Measurements from ENCODE around the gene RIMS3.

The RIMS3 gene

GRCh38 chr1:40628903-40629292 is 36.6 kb downstream of the RIMS3 start:
- DNase-seq, result no peak

- no peak for DNase-seq
Observed at GRCh38 chr1:40627987-40628902, 37.2 kb downstream of the RIMS3 start.

GRCh38 chr1:40626383-40626770 is 39.1 kb downstream of the RIMS3 start:
- DNase-seq, result no peak

- no peak for DNase-seq
Observed at GRCh38 chr1:40625476-40626382, 39.8 kb downstream of the RIMS3 start.

GRCh38 chr1:40625076-40625475 is 40.4 kb downstream of the RIMS3 start:
- peak; percentile 27 for DNase-seq

- no peak for DNase-seq
Observed at GRCh38 chr1:40622936-40623629, 42.4 kb downstream of the RIMS3 start.

GRCh38 chr1:40621821-40622450 is 43.5 kb downstream of the RIMS3 start:
- no peak for DNase-seq

- DNase-seq, result no peak
Observed at GRCh38 chr1:40620586-40621210, 44.8 kb downstream of the RIMS3 start.

GRCh38 chr1:40620150-40620549 is 45.3 kb downstream of the RIMS3 start:
- DNase-seq, result no peak

- DNase-seq, result no peak
Observed at GRCh38 chr1:40618108-40618507, 47.4 kb downstream of the RIMS3 start.

GRCh38 chr1:40612345-40612831 is 53.1 kb downstream of the RIMS3 start:
- DNase-seq, result peak; percentile 52

GRCh38 chr1:40610156-40610555 is 55.3 kb downstream of the RIMS3 start:
- DNase-seq, result no peak

GRCh38 chr1:40607921-40608320 is 57.6 kb downstream of the RIMS3 start:
- DNase-seq, result no peak

- no peak for DNase-seq
Observed at GRCh38 chr1:40606978-40607377, 58.5 kb downstream of the RIMS3 start.

GRCh38 chr1:40606194-40606593 is 59.3 kb downstream of the RIMS3 start:
- DNase-seq, result no peak

- no peak for DNase-seq
Observed at GRCh38 chr1:40599926-40600325, 65.6 kb downstream of the RIMS3 start.

- no peak for DNase-seq
Observed at GRCh38 chr1:40595623-40596022, 69.9 kb downstream of the RIMS3 start.

- DNase-seq, result no peak
Observed at GRCh38 chr1:40594187-40594531, 71.3 kb downstream of the RIMS3 start.

- no peak for DNase-seq
Observed at GRCh38 chr1:40593449-40594186, 71.9 kb downstream of the RIMS3 start.

GRCh38 chr1:40592107-40592803 is 73.2 kb downstream of the RIMS3 start:
- DNase-seq, result no peak

- DNase-seq, result no peak
Observed at GRCh38 chr1:40588586-40588985, 76.9 kb downstream of the RIMS3 start.
